GM19238 (cell line): ENCODE data around the gene IL1RAPL1.
"Not testable (repeated sequence)": the region's sequence is repeated elsewhere in the genome, so short reads cannot be mapped to it uniquely, and the experiment has no call there.

Experiments
- DNase-seq: peaks from one replicate; pipeline ENCODE4 v3.0.0; 2011; ENCODE audit warnings: low spot score; ENCODE audit not compliant: insufficient read length

IL1RAPL1 gene

DNA sequence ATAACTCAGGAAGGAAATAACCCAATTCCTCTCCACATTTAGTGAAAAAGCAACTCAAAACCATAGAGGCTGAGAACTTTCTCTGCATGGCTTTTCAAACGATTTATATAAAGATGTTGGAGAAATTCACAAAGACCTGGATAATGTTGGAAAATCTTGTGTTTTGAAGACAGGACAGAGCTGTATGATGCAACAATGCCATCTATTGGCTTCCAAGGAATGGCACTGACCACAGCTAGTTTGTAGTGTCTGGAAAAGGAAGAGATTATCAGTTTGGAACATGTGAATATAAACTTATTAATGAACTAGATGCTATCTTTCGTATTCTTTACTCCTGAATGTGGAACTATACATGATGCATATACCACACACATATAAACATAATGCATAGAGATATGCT, 503.6 kb downstream of the IL1RAPL1 start:
- no peak for DNase-seq

DNA sequence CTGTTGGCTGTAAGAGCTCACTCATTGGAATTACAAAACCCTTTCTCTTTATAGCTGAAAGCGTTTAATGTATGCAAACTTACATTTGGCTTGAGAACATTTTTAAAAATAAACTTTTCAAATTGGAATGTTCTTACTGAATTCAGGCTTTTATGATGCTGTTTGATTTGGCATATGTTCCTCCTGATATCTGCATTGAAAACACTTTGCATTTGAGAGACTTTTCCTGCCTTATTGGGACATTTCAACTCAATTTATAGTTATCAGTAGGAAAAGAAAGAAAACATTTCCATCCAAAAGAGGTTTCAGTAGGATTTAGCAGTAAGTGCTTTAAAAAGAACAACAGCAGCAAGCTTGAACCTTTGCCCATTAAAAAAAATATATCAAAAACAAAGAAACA, 520.0 kb downstream of the IL1RAPL1 start:
- no peak for DNase-seq

DNA sequence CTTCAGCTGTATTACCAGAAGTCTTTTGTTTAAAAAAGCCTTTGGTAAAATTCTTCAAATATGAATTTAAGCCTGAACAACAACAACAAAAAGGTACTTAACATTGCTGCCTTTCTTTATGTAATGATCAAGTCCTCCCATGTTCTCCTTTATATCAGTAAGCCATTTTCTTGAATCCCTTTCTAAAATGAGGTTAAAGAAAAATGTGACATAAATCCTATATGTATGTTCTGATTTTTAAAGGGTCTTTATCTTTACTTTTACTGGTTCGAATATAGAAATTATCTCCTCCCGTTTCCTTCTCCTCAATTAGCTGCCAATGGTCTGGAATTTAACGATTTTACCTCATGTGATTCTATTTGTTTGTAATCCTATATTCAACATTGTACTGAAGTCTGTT, 522.8 kb downstream of the IL1RAPL1 start:
- DNase-seq: no peak

DNA sequence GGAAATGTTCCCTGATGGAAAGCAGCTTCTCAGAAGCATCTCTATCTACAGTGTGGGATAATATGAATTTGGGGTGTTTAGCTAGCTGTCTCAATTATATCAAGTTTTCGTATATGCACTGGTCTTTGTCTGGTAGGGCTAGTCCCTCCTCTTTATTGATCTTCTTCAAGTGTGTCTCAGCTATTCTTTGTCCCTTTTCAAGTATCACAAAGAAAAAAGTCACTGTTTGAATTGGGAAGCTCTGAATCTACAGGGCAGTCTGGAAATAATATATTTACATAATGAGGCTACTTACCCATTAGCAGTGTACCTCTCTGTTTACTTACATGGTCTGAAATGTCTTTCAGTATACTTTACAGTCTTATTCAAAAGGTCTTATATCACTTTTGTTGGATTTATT, 526.0 kb downstream of the IL1RAPL1 start:
- DNase-seq: no peak

GRCh38 chrX:29122817-29123216, 535.6 kb downstream of the IL1RAPL1 start:
- not testable (repeated sequence) for DNase-seq

GRCh38 chrX:29130905-29131304, 543.7 kb downstream of the IL1RAPL1 start:
- no peak for DNase-seq

DNA sequence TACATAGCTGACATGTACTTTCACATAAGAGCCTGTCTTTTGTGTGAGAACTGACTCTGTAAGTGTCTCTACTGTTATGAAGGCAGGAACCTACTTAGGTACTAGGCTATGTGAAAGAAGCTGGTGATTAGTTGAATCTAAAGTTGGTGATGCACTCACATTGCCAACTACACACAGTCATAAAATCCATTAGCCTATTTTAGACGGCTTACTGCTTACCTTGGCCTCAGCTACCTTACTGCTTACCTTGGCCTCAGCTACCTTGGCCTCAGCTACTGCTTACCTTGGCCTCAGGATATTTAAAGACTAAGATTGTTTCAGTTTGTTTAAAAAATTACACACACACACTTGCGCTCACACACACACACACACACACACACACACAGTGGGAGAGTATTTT, 549.7 kb downstream of the IL1RAPL1 start:
- no peak for DNase-seq

DNA sequence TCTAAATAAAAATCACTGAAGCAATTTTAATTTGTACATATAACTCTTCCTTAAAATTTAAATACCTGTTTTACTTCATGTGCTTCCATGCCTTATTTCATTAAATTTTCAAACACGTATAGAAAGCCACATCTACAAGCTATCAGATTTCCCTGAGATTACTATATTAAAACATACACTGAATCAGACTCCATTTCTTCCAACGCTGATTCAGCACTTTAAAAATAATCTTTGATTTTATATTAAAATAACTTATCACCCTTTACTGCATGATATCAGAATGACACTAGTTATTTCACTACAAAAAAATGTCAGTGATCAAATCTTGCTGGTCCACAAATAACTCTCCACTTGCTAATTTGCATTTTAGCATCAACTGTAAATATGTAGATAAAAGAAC, 550.8 kb downstream of the IL1RAPL1 start:
- DNase-seq: no peak

DNA sequence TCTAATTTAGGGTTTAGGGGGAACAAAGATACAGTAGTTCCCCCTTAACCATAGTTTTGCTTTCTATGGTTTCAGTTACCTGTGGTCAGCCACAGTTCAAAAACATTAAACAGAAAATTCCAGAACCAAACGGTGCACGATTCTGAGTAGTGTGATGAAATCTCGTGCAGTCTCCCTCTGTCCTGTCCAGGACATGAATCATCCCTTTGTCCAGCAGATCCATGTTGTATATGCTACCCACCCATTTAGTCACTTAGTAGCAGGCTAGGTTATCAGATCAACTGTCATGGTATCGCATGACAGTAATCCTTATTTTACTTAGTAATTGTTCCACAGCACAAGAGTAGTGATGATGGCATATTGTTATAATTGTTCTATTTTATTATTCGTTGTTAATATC, 556.1 kb downstream of the IL1RAPL1 start:
- no peak for DNase-seq

- DNase-seq: no peak
These were observed 556.5 kb downstream of the IL1RAPL1 start for GRCh38 chrX:29143756-29144155.

DNA sequence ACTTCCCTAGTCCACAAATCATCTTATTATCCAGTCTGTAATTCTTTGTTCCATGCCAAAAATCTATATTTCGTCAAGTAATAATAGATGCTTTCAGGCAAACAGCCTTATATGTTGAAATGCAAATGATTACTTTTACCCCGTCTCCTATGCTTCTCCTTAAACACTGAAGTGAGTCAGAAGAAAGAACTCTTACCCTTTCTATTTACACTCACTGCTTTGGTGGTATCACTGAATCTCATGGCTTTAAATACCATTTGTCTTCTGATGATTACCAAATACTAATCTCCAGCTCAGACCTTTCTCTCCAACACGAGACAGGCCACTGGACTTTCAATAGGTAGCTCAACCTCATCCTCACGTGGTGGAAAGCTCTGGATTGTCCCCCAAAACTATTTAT, 558.1 kb downstream of the IL1RAPL1 start:
- no peak for DNase-seq

- no peak for DNase-seq
These were observed 561.3 kb downstream of the IL1RAPL1 start for GRCh38 chrX:29148511-29148910.

GRCh38 chrX:29155286-29155685, 568.0 kb downstream of the IL1RAPL1 start:
- DNase-seq: no peak

- no peak for DNase-seq
These were observed 585.6 kb downstream of the IL1RAPL1 start for GRCh38 chrX:29172880-29173279.

DNA sequence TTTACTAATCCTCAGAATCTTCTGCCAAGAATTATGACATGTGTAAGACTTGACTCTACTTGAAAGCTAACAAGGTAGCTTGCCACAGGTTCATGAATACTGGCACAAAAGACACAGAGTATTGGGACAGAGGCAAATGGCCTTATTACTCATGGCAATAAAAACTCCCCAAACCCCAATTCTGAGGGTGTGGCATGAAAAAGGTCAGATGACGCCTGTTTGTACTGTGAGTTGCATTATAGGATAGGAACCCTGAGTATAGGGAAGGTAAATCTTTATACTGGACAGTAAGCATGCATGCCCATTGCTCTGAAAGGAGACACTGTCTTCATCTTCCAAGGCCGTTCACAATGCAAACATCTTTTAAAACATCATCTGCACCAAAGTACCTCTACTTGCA, 600.0 kb downstream of the IL1RAPL1 start:
- DNase-seq: no peak

GRCh38 chrX:29196501-29196900, 609.3 kb downstream of the IL1RAPL1 start:
- no peak for DNase-seq

DNA sequence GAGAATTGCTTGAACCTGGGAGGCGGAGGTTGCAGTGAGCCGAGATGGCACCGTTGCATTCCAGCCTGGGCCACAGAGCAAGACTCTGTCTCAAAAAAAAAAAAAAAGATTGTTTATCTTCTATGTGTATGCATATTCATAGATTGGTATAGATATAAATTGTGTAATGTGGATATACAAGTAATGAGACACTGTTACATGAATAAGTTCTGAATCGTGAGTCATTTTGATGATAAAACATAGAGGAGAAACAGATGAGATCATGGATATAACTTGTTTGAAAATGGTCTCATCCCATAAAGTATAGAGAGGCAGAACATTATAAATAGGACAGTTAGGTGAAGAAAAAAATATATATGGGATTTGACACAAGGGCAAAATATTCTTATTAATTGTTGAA, 628.0 kb downstream of the IL1RAPL1 start:
- DNase-seq: no peak

GRCh38 chrX:29225670-29226069, 638.4 kb downstream of the IL1RAPL1 start:
- no peak for DNase-seq

DNA sequence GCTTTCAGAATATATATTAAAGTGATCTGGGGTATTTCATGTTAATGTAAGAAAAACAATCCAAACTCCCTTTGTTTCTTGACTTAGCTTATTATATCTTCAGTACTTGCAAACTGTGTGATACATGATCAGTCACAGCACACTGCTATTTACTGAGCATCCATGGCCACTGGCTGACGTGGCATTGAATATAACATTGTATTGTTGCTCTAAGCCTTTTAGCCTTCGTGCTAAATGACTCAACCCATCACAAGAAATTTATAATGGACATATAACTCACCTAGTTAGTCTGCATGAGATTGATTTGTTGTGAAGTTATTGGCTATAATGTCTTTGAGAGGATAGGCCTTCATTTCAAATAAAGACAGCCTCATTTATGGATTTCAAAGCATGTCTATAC, 642.6 kb downstream of the IL1RAPL1 start:
- DNase-seq: no peak

DNA sequence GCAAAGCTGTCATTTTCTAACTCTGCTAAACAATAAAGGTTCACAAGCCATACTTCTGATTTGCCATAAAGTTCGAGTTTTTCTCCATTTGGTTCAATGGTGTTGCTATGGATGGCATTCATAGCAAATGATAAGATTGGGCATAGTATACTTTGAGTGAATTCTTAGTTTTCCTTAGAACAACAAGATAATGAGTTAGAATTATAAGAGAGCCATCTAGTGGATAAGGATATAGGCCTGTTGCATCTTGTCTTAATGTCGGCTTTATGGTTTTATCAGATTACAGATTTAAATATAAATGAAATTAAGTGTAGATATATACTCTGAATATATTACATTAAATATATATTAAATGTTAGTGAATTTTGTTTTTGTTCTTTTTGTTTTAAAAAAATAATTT, 644.6 kb downstream of the IL1RAPL1 start:
- no peak for DNase-seq

- DNase-seq: no peak
These were observed 646.4 kb downstream of the IL1RAPL1 start for GRCh38 chrX:29233592-29234183.

GRCh38 chrX:29237972-29238371, 650.7 kb downstream of the IL1RAPL1 start:
- DNase-seq: no peak

GRCh38 chrX:29241809-29242208, 654.6 kb downstream of the IL1RAPL1 start:
- DNase-seq: no peak

- no peak for DNase-seq
These were observed 655.6 kb downstream of the IL1RAPL1 start for GRCh38 chrX:29242856-29243255.
